ENCODE measurements around the gene CD36.
A peak's percentile ranks its signal among the peaks of the same experiment; 100 is the strongest.

The CD36 gene

GRCh38 chr7:80637911-80638765 lies at the start of gene CD36:
CD36 (plus strand) TSS chr7:80638642; CDS start chr7:80646741, 8,099 bp downstream.
- no peak for DNase-seq

- DNase-seq = no peak
Measured at GRCh38 chr7:80589631-80590030, 48.8 kb upstream of the CD36 start.

- DNase-seq = no peak
Measured at GRCh38 chr7:80591654-80592053, 46.8 kb upstream of the CD36 start.

- DNase-seq = no peak
Measured at GRCh38 chr7:80593869-80594586, 44.4 kb upstream of the CD36 start.

GRCh38 chr7:80596933-80597517 lies 41.4 kb upstream of the CD36 start:
- no peak for DNase-seq

GRCh38 chr7:80597875-80598274 lies 40.6 kb upstream of the CD36 start:
- DNase-seq = no peak

- DNase-seq = no peak
Measured at GRCh38 chr7:80600046-80600445, 38.4 kb upstream of the CD36 start.

GRCh38 chr7:80601999-80602398 lies 36.4 kb upstream of the CD36 start:
- DNase-seq = no peak

- no peak for DNase-seq
Measured at GRCh38 chr7:80603940-80604339, 34.5 kb upstream of the CD36 start.

- no peak for DNase-seq
Measured at GRCh38 chr7:80604436-80604835, 34.0 kb upstream of the CD36 start.

GRCh38 chr7:80607136-80607535 lies 31.3 kb upstream of the CD36 start:
- no peak for DNase-seq

- DNase-seq = no peak
Measured at GRCh38 chr7:80608336-80608735, 30.1 kb upstream of the CD36 start.

- DNase-seq = no peak
Measured at GRCh38 chr7:80609751-80610150, 28.7 kb upstream of the CD36 start.

- no peak for DNase-seq
Measured at GRCh38 chr7:80611353-80611752, 27.1 kb upstream of the CD36 start.

- DNase-seq = peak; percentile 34
Measured at GRCh38 chr7:80611779-80612178, 26.7 kb upstream of the CD36 start.

- DNase-seq = no peak
Measured at GRCh38 chr7:80612880-80613279, 25.6 kb upstream of the CD36 start.

GRCh38 chr7:80613519-80613918 lies 24.9 kb upstream of the CD36 start:
- DNase-seq = no peak

- peak; percentile 28 for DNase-seq
Measured at GRCh38 chr7:80614851-80615271, 23.6 kb upstream of the CD36 start.

GRCh38 chr7:80618096-80618495 lies 20.3 kb upstream of the CD36 start:
- DNase-seq = no peak

- DNase-seq = no peak
Measured at GRCh38 chr7:80619741-80620140, 18.7 kb upstream of the CD36 start.

- no peak for DNase-seq
Measured at GRCh38 chr7:80622541-80622940, 15.9 kb upstream of the CD36 start.

GRCh38 chr7:80623503-80624252 lies 14.8 kb upstream of the CD36 start:
- no peak for DNase-seq

GRCh38 chr7:80624763-80625162 lies 13.7 kb upstream of the CD36 start:
- no peak for DNase-seq
